Measurements from ENCODE around the gene IFNAR1.
"Not testable (repeated sequence)": the region's sequence is repeated elsewhere in the genome, so short reads cannot be mapped to it uniquely, and the experiment has no call there.

IFNAR1 gene

GRCh38 chr21:33350676-33351075 lies 25.9 kb downstream of the IFNAR1 start:
- DNase-seq = no peak

GRCh38 chr21:33355355-33355754 lies 30.6 kb downstream of the IFNAR1 start:
- no peak for DNase-seq

- no peak for DNase-seq
Measured at GRCh38 chr21:33355996-33356395, 31.2 kb downstream of the IFNAR1 start.

GRCh38 chr21:33357177-33357576 lies 32.4 kb downstream of the IFNAR1 start:
- DNase-seq = no peak

GRCh38 chr21:33359446-33359845 lies 34.7 kb downstream of the IFNAR1 start:
- no peak for DNase-seq

- DNase-seq = no peak
Measured at GRCh38 chr21:33360281-33360680, 35.5 kb downstream of the IFNAR1 start.

GRCh38 chr21:33360881-33361602 lies 36.3 kb downstream of the IFNAR1 start:
- no peak for DNase-seq

GRCh38 chr21:33362044-33362555 lies 37.3 kb downstream of the IFNAR1 start:
- no peak for DNase-seq

GRCh38 chr21:33363911-33364609 lies 39.3 kb downstream of the IFNAR1 start:
- DNase-seq = not testable (repeated sequence)

GRCh38 chr21:33364830-33365229 lies 40.1 kb downstream of the IFNAR1 start:
- DNase-seq = no peak

GRCh38 chr21:33367309-33367973 lies 42.7 kb downstream of the IFNAR1 start:
- DNase-seq = no peak

- no peak for DNase-seq
Measured at GRCh38 chr21:33368124-33368523, 43.4 kb downstream of the IFNAR1 start.

GRCh38 chr21:33368576-33368975 lies 43.8 kb downstream of the IFNAR1 start:
- DNase-seq = no peak

GRCh38 chr21:33369586-33369985 lies 44.8 kb downstream of the IFNAR1 start:
- no peak for DNase-seq

- DNase-seq = no peak
Measured at GRCh38 chr21:33370305-33370704, 45.5 kb downstream of the IFNAR1 start.

- no peak for DNase-seq
Measured at GRCh38 chr21:33371366-33371765, 46.6 kb downstream of the IFNAR1 start.

GRCh38 chr21:33372582-33372981 lies 47.8 kb downstream of the IFNAR1 start:
- no peak for DNase-seq

GRCh38 chr21:33373451-33373850 lies 48.7 kb downstream of the IFNAR1 start:
- DNase-seq = no peak

GRCh38 chr21:33374080-33374449 lies 49.3 kb downstream of the IFNAR1 start:
- no peak for DNase-seq

- DNase-seq = no peak
Measured at GRCh38 chr21:33374450-33375096, 49.8 kb downstream of the IFNAR1 start.

- no peak for DNase-seq
Measured at GRCh38 chr21:33375101-33375644, 50.4 kb downstream of the IFNAR1 start.

- no peak for DNase-seq
Measured at GRCh38 chr21:33377221-33377920, 52.6 kb downstream of the IFNAR1 start.
